ENCODE results near the gene DPP10. TPM values are rescaled to one million over a fixed set of nuclear protein-coding genes. Genes with fewer than 3 reads are reported as not detected.

Gene DPP10
- total RNA-seq, 4 donors from 2014 or later = 3.3 to 6.6 (median 4.7) TPM

GRCh38 chr2:115746151-115746550 lies 1303.7 kb downstream of the DPP10 start:
- TF ChIP-seq EP300 (IDR thresholded peaks at IDR 0.05) (no peak), POLR2AphosphoS5 (IDR thresholded peaks at IDR 0.05) (no peak), CTCF (IDR thresholded peaks at IDR 0.05) (no peak), POLR2A (IDR thresholded peaks at IDR 0.05; ENCODE audit: low read depth) (no peak)
- no peaks in the 10 kb centered on the region for H3K27me3 ChIP-seq
- H3K4me3 ChIP-seq = no peak overlapping the region
- no peaks in the 10 kb centered on the region for H3K4me1 ChIP-seq
- 82% methylated on average over 1 of the region's 1 CpG for WGBS
- intact Hi-C loops (cut with DNase I) = no loop called here
- H3K36me3 ChIP-seq = no peaks in the 10 kb centered on the region
- no peaks in the 10 kb centered on the region for H3K9me3 ChIP-seq
- no peak overlapping the region for H3K27ac ChIP-seq (replicated peaks in 1 of 4)
- no peak for DNase-seq (ENCODE audit: extremely low spot score)

GRCh38 chr2:115757286-115757685 lies 1314.8 kb downstream of the DPP10 start:
- Histone ChIP-seq H3K27ac (replicated peaks in 1 of 4) (no peak overlapping the region), H3K36me3 (no peaks in the 10 kb centered on the region), H3K4me1 (no peaks in the 10 kb centered on the region), H3K9me3 (no peaks in the 10 kb centered on the region), H3K27me3 (no peaks in the 10 kb centered on the region), H3K4me3 (no peak overlapping the region)
- intact Hi-C loops (cut with DNase I) = no loop called here
- WGBS = 87% methylated on average over 4 of the region's 4 CpGs
- TF ChIP-seq CTCF (IDR thresholded peaks at IDR 0.05) (no peak), POLR2A (IDR thresholded peaks at IDR 0.05; ENCODE audit: low read depth) (no peak), EP300 (IDR thresholded peaks at IDR 0.05) (no peak), POLR2AphosphoS5 (IDR thresholded peaks at IDR 0.05) (no peak)
- DNase-seq (ENCODE audit: extremely low spot score) = no peak

DNA sequence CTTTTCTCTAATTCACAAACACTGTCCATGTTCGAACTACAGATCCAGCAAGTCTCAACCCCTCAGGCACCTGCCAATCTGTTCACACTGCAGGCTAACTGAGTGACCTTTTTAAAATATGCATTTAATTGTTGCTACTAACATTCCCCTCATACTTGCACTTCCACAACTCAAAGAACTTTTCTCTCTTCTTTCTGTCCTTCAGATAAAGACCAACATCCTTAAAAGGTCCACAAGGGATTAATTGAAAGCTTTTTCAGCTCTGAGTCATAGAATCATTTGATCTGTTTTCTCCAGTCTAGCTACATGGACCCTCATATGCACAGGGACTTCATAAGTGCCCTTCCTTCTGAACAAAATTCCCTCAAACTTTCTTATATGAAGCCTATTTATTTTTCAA lies 1321.2 kb downstream of the DPP10 start:
- TF ChIP-seq POLR2AphosphoS5 (IDR thresholded peaks at IDR 0.05) (no peak), POLR2A (IDR thresholded peaks at IDR 0.05; ENCODE audit: low read depth) (no peak), CTCF (IDR thresholded peaks at IDR 0.05) (no peak), EP300 (IDR thresholded peaks at IDR 0.05) (no peak)
- Histone ChIP-seq H3K27ac (replicated peaks in 1 of 4) (no peak overlapping the region), H3K36me3 (no peaks in the 10 kb centered on the region), H3K4me1 (no peaks in the 10 kb centered on the region), H3K4me3 (no peak overlapping the region), H3K27me3 (no peaks in the 10 kb centered on the region), H3K9me3 (no peaks in the 10 kb centered on the region)
- WGBS = 68% methylated on average over 1 of the region's 1 CpG
- intact Hi-C loops (cut with DNase I) = no loop called here
- no peak for DNase-seq (ENCODE audit: extremely low spot score)

- no peak for DNase-seq (ENCODE audit: extremely low spot score)
- TF ChIP-seq EP300 (IDR thresholded peaks at IDR 0.05) = no peak
- no peak for TF ChIP-seq CTCF (IDR thresholded peaks at IDR 0.05)
- no peak for TF ChIP-seq POLR2A (IDR thresholded peaks at IDR 0.05; ENCODE audit: low read depth)
- no peak for TF ChIP-seq POLR2AphosphoS5 (IDR thresholded peaks at IDR 0.05)
- Histone ChIP-seq H3K27me3 (no peaks in the 10 kb centered on the region), H3K4me1 (no peaks in the 10 kb centered on the region), H3K9me3 (no peaks in the 10 kb centered on the region), H3K36me3 (no peaks in the 10 kb centered on the region), H3K4me3 (no peak overlapping the region), H3K27ac (replicated peaks in 1 of 4) (no peak overlapping the region)
- intact Hi-C loops (cut with DNase I) = no loop called here
- WGBS = 91% methylated on average over 3 of the region's 3 CpGs
These were observed 1329.1 kb downstream of the DPP10 start for GRCh38 chr2:115771516-115771915.

DNA sequence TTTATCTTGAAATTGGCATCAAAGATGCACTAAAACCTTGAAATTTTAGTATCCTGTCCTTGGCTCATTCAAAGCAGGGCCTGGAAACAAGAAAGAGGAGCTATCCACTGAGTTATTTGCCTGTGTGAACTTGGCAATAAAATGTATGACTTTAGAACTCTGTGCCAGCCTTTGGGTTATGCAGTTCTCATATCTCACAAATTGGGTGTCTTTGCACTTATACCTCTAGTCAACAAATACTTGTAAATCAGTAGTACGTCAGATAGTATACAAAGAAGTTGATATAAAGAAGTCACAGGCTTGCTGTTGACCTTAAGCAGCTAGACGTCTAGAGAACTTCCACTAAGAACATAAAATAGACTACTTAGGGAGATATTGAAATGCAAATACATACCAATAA lies 1331.9 kb downstream of the DPP10 start:
- no peaks in the 10 kb centered on the region for H3K36me3 ChIP-seq
- no peaks in the 10 kb centered on the region for H3K4me1 ChIP-seq
- intact Hi-C loops (cut with DNase I) = no loop called here
- no peak overlapping the region for H3K27ac ChIP-seq (replicated peaks in 1 of 4)
- H3K9me3 ChIP-seq = no peaks in the 10 kb centered on the region
- no peaks in the 10 kb centered on the region for H3K27me3 ChIP-seq
- H3K4me3 ChIP-seq = no peak overlapping the region
- TF ChIP-seq CTCF (IDR thresholded peaks at IDR 0.05) (no peak), EP300 (IDR thresholded peaks at IDR 0.05) (no peak), POLR2AphosphoS5 (IDR thresholded peaks at IDR 0.05) (no peak), POLR2A (IDR thresholded peaks at IDR 0.05; ENCODE audit: low read depth) (no peak)
- WGBS = 64% methylated on average over 2 of the region's 2 CpGs
- no peak for DNase-seq (ENCODE audit: extremely low spot score)

Measured in esophagus muscularis mucosa (tissue), 4 donors.